Inferior parietal cortex (tissue), 1 donor: ENCODE measurements around the gene RGL2.
"Not testable (repeated sequence)": the region's sequence is repeated elsewhere in the genome, so short reads cannot be mapped to it uniquely, and the experiment has no call there.

Experiments used
- DNase-seq: peaks from one replicate; pipeline ENCODE4 v3.0.0-alpha.2; 2016; ENCODE audit errors: extremely low spot score

Gene RGL2

DNA sequence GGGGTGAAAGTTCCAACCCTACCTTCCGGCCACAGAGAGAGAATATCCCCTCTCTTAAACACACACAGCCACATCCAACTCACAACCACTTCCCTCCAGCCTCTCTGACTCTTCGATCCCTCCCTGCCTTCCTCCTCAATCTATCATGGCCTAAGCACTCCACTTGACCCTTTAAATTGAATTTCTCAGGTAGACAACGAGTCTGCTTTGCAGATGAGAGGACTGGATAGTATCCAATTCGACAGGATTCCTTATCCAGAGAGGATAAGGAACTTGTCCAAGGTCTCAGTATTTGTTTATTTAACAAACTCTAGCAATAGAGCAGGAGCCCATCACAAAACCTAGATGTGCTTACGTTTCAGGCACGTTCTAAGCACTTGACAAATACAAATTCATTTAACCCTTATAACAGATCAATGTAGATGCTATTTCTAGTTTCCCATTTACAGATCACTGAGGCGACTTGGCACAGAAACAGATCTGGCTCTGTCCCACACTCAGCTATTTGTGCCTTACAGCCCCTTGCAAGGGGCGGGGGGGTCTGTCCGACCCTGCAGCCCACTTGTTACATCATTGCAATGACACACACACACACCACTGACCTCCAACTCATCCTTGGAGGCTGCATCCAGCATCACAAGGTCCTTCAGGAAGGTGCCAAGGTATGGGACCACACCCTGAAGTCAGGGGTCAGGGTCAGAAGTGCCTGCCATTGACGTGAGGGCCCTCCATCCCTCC, 4.5 kb downstream of the RGL2 start:
- DNase-seq, result no peak

DNA sequence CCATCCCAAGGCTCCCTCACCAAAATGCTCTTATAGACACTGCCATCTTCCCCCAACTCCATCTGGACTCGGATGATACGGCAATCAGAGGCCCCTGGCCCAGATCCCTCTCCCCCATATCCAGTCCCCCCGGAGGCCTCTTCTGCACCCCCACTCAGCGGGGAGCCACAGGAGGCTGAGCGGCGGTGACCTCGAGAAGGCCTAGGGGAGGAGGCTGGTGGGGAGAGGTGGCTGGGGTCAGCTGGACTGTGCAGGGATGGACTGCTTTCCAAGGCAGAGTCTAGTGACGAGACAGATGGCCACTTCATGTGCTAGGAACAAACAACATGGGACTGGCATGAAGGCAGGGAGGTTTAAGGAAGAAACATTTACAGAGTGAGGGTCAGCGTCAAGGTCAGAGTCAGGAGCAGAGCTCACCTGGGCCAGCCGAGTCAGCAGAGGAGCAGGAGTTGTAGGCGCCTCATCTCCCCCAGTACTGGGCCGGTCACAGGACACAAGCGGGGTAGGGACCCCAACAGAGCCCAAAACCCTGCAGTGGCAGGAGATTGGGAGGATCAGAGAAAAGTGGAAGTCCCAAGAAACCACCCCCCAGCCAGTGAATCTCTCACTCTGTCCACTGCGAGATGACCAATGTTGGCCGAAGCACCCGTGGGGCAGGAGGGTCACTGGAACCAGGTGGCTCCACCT, 5.6 kb downstream of the RGL2 start:
- DNase-seq, result no peak

DNA sequence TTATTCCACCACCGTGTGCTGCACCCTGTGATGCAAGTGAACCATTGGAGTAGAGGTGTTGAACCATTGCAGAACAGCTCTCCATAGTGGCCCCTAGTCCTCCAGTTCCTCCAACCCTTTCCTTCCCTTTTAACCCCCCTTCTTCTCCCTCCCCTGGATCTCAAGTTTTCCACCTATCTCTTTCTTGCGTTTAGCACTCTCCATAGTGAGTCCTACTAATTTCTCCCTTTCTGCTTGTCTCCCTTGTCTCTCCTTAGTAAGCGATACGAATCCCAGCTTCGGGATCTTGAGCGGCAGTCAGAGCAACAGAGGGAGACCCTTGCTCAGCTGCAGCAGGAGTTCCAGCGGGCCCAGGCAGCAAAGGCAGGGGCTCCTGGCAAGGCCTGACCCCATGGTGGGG, 8.3 kb downstream of the RGL2 start:
- no peak for DNase-seq

DNA sequence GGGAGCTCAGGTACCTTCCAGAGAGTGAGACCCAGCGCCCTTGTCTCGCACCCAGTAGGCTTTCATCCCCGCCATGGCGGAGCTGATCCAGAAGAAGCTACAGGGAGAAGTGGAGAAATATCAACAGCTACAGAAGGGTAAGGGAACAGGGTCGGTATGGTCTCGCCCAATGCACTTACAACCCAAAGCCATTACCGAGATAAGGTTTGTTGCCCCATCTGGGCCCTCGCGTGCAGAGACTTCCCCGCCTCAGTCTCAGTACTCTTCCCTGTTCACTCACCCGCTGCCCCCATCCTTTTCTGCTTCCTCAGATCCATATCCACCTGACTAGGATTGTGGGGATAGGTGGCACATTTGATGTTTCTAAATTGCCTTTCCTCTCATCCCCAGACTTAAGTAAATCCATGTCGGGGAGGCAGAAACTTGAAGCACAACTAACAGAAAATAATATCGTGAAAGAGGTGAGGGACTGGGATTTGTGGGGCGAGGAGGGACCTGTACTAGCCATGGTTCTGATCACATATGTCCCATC, 8.9 kb downstream of the RGL2 start:
- no peak for DNase-seq

DNA sequence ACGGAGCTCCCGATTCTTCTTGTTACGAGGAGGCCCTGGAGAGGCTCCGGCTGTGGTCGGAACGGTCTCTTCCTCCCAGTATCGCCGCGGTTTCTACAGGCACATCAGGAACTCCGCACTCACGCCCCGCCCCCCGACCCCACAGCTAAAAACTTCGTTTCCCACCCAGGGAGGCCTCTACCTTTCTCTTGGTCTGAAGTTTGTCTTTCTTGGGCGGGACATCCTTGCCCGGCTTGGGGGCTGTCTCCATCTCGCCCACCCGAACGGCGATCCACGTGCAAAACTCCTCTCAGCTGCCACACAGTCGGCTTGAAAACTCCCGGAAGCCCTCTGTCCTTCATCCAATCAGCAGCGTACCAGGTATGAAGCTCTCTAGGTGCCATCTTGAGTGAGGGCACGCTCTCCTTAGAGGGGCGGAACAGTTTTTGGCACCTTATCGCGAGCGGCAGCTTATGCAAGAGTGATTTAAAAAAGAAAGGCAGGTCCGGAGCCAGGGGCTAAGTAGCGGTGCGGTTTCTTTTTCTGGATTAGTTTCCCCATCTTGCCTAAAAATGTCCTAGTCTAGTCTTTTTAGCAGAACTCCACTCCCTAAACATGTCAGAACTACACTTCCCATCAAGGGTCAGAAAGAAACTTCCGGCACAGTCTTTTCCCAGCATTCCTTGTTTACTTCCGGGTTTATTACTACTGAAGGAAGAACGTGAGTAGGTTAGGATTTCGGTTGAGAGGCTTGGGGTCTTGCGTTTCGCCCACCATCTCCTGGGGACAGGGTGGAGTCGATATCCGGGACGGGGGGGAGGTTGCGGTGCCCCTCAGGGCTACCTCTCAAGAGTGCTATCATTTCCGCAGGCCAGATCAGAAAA, 9.6 kb downstream of the RGL2 start, which contains the start of the genes PFDN6 and WDR46:
Gene PFDN6 (plus strand): TSS at position 681 of the 863 bp plus-strand sequence. CDS start 256 bp downstream, outside the sequence.
Gene WDR46 (minus strand): TSS at position 319 of the 863 bp plus-strand sequence. CDS start 69 bp downstream, at position 250.
- peak; percentile 100 for DNase-seq

DNA sequence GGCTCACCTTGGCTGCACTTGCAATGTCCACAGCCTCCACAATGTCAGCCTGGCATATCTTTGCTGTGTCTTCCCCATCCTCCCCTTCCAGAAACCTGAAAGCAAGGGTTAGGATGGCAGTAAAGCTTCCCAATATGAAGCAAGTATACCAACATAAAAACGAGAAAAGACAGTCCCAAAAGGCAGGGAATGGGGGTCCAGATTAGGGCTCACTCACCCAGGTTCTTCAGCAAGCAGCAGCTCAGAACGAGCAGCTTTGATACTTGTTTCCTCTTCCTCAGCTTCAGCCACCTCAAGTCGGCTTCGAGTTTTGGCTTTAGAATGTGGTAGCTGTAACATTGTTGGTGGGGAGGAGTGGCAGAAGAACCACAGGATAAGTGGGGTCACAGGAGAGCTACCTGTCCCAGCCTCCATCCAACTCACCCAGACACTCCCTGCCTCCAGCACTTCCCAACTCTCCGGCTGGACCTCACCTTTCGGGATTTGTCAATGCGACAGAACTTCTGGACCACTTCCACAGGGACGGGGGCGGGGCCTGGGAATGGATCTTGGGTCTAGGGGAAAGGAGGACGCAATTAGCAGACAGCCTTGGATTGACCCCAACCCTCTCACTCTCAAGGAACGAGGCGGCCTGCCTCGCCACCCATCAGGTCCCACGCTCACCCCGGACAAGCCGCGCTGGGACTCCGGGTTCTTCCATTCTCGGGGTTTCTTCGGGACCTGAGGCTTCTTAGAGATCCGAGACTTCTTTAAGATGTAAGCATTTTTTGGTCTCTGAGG, 10.4 kb downstream of the RGL2 start:
- DNase-seq, result no peak

DNA sequence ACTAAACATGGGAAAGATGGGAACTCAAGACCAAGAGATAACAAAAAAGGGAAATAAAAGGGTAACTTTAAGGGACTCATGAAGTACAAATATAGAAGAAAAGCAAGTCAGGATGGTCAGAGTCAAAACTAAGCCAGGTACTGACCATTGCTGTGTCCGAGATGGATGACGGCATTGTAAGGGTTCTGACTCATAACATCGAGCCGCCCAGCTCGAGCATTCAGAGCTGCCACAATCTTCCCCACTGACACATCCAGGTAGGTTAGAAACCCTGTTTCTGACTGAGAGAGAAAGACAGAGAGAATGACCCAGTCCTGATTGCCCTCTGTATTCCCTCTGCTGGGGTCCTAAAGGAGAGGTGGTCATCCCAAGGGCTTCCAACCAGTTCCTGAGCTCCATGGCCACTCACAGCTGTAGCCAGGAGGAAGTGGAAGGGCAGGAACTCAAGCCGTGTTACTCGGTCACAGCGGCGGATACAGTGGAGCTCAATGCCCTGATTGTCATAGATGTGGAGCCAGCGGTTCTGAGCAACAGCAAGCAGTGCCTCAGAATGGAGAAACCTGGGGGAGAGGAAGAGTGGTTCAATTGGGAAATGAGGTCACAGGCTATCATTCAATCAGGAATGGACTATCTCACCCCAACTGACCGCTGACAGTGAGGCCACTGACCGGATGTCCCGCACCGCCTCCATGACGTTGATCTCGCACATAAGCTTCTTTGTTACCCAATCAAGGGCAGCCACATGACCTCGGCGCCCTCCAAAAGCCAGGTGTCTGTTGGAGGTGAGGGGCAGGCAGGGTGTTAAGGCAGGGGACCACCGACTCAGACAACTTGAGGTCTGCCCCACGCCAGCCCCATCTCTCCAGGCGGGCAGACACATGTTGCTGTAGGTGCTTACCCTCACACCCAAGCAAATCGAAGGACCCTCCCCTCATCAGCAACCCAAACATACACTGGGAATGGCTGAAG, 11.5 kb downstream of the RGL2 start:
- no peak for DNase-seq

DNA sequence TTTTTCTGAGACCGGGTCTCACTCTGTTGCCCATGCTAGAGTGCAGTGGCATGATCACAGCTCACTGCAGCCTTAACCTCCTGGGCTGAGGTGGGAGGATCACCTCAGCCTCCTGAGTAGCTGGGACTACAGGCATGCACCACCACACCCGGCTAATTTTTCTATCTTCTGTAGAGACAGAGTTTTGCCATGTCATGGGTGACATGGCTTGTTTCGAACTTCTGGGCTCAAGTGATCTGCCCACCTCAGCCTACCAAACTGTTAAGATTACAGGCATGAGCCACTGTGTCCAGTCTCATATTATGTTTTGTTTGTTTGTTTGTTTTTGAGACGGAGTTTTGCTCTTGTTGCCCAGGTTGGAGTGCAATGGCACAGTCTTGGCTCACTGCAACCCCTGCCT, 13.5 kb downstream of the RGL2 start:
- not testable (repeated sequence) for DNase-seq

DNA sequence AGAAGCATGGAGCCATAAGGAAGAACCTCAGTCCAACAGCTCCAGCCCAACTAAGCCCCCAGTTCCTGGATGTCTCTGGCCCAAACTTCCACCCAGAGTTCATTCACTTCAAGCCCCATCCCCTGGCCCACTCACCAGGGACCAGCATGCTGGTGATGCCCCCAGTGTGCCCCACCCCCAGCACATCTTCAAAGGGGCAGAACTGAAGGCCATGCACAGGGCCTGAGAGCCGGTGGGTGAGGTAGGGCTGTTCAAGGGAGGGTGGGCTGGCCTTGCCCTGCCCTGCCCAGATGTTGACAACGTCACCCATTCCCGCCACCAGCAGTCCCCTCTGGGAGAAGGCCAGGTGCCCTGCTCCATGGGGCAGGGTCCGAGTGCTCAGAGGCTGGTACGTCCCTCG, 18.2 kb downstream of the RGL2 start:
- no peak for DNase-seq

DNA sequence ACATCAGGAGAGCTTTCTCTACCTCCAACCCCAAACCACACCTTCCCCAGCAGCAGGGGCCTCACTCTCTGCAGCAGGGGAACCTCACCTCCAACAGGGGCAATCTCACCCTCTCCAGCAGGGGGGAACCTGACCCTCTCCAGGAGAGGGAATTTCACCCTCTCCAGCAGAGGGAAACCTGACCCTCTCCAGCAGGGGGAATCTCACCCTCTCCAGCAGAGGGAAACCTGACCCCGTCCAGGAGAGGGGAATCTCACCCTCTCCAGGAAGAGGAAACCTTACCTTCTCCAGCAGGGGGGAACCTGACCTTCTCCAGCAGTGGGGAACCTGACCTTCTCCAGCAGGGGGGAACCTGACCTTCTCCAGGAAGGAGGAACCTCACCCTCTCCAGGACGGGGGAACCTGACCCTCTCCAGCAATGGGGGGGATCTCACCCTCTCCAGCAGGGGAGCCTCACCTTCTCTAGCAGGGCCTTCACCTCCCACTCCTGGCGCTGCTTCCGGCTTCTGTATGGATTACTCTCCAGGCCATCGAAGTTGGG, 18.7 kb downstream of the RGL2 start:
- DNase-seq, result peak; percentile 22

DNA sequence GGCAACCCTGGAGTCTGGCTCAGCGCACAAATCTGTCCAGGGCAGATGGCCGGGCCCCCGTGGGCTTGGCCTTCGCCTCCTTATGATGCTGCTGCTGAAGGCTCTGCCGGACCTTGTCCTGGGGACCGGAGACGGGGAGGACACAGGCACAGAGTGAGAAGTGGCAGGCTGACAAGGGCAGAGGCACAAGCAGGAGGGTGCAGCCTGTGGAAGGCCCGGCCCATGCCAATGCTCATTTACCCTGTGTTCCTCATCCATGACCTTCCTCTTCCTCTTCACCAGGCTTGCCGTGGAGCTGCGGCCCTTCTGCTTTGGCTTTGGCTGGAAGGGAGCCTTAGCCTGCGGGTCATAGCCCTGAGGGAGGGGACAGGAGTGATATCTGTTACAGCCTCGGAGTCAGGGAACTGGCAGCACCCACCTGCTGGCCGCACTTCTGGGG, 19.5 kb downstream of the RGL2 start:
- no peak for DNase-seq

DNA sequence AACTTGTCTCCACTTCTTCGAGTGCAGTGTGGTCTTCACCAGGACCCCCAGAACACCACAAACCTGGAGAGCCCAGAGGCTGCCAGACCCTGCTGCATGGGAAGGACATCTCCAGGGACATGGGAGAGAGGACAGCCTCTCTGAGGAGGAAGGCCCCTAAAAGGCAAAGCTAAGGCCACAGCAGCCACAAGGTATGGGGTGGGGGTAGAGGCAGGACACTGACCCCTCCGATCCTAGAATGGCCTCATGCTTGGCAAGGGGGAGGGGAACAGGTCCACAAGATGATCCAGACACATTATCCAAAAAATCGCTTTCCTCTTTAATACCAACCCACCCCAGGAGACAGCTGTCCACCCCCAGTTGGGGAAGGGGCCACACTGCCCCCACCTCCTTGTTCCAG, 19.9 kb downstream of the RGL2 start:
- DNase-seq, result no peak

DNA sequence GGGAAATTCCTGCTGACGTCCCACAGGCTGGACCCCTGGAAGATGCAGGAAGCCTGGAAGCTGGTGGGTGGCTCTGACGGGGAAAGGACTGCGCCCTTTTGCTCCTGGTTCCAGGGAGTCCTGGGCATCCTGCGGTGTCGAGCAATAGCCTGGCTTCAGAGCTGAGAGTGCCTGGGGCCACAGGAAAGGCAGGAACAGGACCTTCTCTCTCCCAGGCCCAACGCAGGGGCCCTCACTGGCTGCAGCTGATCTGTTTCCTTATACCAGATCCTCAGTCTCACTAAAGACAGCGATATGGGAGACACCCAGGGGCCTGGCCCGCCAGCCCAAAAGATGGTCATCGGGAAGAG, 20.4 kb downstream of the RGL2 start:
- DNase-seq, result no peak

DNA sequence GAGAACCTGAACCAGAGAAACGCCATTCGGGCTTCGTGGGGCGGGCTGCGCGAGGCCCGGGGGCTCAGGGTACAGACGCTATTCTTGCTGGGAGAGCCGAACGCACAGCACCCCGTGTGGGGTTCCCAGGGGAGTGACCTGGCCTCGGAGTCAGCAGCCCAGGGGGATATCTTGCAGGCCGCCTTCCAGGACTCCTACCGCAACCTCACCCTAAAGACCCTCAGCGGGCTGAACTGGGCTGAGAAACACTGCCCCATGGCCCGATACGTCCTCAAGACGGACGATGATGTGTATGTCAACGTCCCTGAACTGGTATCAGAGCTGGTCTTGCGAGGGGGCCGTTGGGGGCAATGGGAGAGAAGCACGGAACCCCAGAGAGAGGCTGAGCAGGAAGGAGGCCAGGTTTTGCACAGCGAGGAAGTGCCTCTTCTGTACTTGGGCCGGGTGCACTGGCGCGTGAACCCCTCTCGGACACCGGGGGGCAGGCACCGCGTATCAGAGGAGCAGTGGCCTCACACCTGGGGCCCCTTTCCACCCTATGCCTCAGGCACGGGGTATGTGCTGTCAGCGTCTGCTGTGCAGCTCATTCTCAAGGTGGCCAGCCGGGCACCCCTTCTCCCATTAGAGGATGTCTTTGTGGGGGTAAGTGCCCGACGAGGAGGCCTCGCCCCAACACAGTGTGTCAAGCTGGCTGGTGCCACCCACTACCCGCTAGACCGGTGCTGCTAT, 20.9 kb downstream of the RGL2 start:
- DNase-seq, result no peak

DNA sequence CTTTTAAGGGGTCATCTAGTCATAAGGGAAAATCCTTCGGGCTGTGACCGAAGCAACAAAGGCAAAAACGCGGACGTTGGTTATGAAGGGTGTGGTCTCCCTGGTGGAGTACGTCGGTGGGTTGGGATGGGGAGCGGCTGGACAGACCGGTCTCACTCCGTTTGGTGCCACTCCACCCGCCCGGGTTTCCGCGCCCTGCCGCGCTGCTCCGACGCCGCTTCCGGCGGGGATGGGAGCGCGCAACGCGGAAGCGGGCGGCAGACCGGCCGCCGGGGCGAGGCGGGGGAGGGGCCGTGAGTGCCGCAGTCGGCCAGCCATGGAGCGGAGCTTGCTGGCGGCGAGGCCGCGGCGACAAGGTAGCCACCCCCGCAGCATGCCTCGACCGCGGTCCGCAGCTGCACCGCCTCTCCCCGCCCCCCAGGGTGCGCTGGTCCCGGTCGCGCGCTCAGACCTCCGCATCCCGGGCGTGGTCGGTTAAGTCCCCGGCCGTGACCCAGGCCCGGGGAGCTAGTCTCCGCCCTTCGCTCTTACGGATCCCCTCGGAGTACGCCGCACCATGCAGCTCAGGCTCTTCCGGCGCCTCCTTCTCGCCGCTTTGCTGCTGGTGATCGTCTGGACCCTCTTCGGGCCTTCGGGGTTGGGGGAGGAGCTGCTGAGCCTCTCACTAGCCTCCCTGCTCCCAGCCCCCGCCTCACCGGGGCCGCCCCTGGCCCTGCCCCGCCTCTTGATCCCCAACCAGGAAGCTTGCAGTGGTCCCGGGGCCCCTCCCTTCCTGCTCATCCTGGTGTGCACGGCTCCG, 21.7 kb downstream of the RGL2 start, which contains the start of gene B3GALT4:
Gene B3GALT4 (plus strand): TSS at position 260 of the 799 bp plus-strand sequence. CDS start 297 bp downstream, at position 557.
- DNase-seq, result peak; percentile 62

DNA sequence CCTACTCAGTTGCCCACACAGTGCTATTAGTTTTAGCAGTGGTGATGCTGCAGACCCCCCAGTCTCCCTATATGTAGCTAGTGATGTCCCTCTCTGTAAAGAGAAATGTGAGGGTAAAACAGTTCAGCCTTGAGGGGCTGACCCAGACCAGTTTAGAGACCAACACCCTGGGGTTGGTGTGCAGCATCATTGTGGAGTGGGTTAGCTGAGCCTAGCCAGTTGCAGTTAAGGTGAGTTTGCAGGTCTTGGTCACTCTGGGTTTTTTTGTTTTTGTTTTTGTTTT, 22.2 kb downstream of the RGL2 start:
- no peak for DNase-seq

DNA sequence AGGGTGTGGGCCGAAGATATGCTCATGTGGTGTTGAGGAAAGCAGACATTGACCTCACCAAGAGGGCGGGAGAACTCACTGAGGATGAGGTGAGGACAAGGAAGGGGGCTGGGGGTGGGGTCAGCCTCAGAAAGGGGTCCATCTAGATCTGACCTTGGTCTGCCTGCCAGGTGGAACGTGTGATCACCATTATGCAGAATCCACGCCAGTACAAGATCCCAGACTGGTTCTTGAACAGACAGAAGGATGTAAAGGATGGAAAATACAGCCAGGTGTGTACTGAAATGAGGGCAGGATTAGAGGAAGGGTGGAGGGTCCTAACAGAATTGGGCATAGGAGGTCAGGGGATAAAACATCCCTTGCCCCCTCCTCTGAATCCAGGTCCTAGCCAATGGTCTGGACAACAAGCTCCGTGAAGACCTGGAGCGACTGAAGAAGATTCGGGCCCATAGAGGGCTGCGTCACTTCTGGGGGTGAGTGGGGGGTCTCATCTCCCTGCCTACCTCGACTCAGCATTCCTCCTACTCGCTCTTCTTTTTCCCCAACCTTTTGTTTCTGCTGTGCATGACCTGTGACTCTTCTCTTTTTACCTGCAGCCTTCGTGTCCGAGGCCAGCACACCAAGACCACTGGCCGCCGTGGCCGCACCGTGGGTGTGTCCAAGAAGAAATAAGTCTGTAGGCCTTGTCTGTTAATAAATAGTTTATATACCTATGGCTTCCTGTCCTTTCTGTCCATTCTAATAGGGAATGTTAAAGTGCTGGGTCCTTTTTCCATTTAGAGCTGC, 22.8 kb downstream of the RGL2 start:
- not testable (repeated sequence) for DNase-seq
